ENCODE results near the gene TRIM28. TPM values are rescaled to one million over a fixed set of nuclear protein-coding genes. Genes with fewer than 3 reads are reported as not detected.
"Not testable (repeated sequence)": the region's sequence is repeated elsewhere in the genome, so short reads cannot be mapped to it uniquely, and the experiment has no call there.

Gene TRIM28
- total RNA-seq, 1 donor from 2014 or later: 454 TPM

DNA sequence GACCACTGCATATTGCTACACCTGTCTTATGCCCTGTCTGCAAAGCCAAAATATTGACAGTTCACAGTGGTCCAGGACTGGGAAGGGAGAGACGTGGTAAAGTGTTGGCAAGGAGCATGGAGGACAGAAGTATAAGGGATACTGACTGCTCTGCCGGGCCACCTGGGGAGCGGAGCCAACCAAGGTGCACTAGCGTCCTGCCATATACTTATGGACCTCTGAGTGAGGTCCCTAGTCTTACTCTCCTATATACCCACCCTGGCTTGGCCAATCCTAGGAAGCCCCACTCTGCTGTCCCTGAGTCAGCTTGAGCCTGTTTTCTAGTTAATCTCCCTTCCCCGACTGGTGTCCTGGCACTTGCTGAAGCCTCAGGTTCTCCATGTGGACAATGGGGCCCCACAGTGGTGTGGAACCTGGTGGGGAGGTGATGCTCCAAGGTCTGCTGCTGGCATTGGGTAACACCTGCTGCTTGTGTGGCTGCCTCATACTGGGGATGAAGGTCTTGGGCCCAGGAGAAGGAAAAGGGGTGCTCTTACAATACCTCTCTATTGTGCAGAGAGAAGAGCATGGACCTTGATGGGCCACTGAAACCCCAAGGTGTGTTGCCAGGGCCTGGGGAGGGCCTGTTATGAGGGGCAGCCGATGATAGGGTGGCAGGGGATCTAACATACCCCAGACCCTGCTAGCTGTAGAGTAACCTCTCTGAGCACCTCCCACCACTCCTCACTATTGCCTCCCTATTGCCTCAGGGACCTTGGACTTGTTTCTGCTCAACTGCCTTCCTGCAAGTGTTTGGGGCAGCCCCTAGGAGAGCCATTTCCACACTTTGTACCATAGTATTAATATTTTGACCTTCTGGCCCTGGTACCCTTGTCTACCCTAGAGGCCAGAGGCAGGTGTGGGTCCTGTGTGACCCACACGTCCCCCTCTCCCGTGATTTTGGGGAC is 6.7 kb upstream of the TRIM28 start:
- TF ChIP-seq, protein P1, sequence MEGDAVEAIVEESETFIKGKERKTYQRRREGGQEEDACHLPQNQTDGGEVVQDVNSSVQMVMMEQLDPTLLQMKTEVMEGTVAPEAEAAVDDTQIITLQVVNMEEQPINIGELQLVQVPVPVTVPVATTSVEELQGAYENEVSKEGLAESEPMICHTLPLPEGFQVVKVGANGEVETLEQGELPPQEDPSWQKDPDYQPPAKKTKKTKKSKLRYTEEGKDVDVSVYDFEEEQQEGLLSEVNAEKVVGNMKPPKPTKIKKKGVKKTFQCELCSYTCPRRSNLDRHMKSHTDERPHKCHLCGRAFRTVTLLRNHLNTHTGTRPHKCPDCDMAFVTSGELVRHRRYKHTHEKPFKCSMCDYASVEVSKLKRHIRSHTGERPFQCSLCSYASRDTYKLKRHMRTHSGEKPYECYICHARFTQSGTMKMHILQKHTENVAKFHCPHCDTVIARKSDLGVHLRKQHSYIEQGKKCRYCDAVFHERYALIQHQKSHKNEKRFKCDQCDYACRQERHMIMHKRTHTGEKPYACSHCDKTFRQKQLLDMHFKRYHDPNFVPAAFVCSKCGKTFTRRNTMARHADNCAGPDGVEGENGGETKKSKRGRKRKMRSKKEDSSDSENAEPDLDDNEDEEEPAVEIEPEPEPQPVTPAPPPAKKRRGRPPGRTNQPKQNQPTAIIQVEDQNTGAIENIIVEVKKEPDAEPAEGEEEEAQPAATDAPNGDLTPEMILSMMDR (conservative IDR thresholded peaks at IDR 0.05; ENCODE audit: low read depth, low read length): no peak
- H3K4me3 ChIP-seq (ENCODE audit: low read depth, low read length): no peak overlapping the region
- DNase-seq (ENCODE audit: low read depth): no peak

DNA sequence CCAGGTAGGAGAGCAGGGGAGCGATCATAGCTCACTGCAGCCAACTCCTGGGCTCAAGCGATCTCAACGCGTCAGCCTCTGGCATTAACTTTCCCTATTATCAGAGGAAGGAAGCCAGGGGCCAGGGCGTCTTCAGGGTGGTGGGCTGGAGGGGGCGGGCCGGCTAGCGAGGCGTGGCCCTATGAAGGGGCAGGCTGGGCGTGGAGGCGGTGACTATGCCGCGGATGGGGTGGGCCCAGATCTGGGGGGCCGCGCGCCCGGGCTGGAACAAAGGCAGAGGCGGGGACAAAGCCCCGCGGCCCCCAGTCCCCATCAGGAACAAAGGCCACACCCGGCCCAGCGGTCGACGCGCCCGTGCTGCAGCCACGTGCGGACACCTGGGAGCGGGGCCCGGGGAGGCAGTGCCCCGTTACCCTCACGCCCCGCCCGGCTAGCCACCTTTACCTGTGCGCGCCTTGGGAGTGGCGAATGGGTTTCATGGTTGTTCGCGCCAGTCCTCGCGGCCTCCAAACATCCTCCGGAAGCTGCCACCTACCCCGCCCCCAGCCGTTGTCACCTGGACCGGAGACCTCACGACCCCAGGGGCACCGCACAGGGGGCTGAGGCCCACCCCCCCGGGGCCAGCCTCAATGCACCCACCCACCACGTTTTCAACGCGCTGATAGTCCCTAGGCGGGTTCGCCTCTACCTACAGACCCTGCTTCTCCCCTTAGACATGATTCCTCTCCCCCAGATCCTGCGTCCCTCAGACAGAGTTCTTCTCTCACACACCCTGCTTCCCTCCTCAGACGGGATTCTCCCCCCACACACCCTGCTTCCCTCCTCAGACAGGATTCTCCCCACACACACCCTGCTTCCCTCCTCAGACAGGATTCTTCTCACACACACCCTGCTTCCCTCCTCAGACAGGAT is 5.4 kb upstream of the TRIM28 start:
- TF ChIP-seq, protein P1 (conservative IDR thresholded peaks at IDR 0.05; ENCODE audit: low read depth, low read length): no peak
- no peak for DNase-seq (ENCODE audit: low read depth)
- H3K4me3 ChIP-seq (ENCODE audit: low read depth, low read length): peak overlapping the region; percentile 40

DNA sequence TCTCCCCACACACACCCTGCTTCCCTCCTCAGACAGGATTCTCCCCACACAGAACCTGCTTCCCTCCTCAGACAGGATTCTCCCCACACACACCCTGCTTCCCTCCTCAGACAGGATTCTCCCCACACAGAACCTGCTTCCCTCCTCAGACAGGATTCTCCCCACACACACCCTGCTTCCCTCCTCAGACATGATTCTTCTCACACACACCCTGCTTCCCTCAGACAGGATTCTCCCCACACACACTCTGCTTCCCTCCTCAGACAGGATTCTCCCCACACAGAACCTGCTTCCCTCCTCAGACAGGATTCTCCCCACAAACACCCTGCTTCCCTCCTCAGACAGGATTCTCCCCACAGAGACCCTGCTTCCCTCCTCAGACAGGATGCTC is 4.7 kb upstream of the TRIM28 start:
- not testable (repeated sequence) for DNase-seq (ENCODE audit: low read depth); H3K4me3 ChIP-seq (ENCODE audit: low read depth, low read length)

DNA sequence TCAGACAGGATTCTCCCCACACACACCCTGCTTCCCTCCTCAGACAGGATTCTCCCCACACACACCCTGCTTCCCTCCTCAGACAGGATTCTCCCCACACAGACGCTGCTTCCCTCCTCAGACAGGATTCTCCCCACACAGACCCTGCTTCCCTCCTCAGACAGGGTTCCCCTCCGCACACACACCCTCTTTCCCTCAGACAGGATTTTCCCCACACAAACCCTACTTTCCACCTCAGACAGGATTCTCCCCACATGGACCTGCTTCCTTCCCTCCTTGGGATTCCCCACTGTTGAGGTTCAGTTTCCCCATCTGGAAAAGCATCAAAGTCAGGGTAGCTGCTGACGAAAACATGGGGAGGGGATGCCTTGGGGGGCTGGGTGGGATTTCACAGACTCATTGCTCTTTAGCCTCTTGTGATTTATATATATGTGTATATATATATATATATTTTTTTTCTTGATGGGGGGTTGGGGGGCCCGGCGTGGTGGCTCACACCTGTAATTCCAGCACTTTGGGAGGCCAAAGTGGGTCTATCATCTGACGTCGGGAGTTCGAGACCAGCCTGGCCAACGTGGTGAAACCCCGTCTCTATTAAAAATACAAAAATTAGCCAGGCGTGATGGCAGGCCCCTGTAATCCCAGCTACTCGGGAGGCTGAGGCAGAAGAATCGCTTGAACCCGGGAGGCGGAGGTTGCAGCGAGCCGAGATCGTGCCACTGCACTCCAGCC is 1.1 kb upstream of the TRIM28 start:
- H3K4me3 ChIP-seq (ENCODE audit: low read depth, low read length): peak overlapping the region; percentile 58
- not testable (repeated sequence) for DNase-seq (ENCODE audit: low read depth)

DNA sequence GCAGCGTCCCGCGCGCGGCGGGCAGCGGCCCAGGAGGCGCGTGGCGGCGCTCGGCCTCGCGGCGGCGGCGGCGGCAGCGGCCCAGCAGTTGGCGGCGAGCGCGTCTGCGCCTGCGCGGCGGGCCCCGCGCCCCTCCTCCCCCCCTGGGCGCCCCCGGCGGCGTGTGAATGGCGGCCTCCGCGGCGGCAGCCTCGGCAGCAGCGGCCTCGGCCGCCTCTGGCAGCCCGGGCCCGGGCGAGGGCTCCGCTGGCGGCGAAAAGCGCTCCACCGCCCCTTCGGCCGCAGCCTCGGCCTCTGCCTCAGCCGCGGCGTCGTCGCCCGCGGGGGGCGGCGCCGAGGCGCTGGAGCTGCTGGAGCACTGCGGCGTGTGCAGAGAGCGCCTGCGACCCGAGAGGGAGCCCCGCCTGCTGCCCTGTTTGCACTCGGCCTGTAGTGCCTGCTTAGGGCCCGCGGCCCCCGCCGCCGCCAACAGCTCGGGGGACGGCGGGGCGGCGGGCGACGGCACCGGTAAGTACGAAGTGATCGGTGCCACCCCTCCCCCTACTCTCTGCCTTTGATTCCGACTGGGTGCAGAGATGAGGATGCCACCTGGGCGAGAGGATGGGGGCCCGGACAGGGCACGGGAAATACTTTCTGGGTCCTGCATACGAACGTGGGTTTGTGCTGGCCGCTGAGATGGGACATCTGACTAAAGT is 874 bp downstream of the TRIM28 start:
- peak overlapping the region; percentile 70 for H3K4me3 ChIP-seq (ENCODE audit: low read depth, low read length)
- TF ChIP-seq, protein P1 (conservative IDR thresholded peaks at IDR 0.05; ENCODE audit: low read depth, low read length): no peak
- DNase-seq (ENCODE audit: low read depth): no peak

DNA sequence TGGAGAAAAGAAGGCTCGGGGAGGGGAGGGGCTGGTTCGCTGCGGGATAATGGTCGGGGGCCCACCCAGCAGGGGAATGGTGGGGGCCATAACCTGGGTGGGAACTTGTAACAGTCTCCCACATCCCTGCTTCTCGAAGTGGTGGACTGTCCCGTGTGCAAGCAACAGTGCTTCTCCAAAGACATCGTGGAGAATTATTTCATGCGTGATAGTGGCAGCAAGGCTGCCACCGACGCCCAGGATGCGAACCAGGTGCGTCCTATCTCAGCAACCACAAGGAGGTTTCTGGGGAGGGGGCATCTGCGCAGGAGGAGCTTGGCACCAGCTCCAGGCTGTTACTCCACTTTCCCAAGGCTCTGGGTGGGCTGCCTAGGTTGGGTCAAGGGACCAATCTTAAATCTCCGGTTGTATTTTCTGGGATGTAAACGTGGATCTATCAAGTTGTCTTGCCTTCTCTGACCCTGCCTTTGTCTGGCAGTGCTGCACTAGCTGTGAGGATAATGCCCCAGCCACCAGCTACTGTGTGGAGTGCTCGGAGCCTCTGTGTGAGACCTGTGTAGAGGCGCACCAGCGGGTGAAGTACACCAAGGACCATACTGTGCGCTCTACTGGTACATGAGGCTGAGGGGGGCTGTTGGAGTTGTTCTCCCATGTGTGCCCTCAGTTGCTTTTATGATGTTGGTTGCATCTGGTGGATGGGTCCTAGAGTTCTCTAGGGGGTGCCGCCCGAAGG is 1.6 kb downstream of the TRIM28 start:
- DNase-seq (ENCODE audit: low read depth): no peak
- TF ChIP-seq, protein P1 (conservative IDR thresholded peaks at IDR 0.05; ENCODE audit: low read depth, low read length): no peak

DNA sequence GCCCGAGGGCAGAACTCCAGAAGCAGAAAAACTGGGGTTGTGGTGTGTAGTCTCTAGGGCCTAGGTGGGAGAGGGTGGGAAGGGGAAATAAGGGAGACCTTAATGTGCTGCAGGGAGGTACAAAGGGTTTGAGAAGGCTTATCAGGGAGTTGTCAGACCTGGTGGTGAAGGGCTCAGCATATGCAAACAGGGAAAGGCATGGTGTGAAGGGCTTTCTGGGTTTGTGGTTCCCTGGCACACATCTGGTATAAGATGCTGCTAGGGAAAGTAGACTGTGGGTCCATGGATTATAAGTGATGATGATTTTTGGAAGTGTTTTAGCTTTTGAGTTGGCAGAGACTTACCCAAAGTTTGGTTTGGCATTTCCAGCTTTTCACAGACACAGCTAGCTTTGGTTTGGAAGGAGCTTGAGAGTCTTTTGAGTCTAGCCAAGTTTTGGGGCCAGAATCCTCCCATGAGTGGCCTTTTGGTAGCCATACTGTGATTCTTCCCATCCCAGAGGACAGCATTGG is 2.2 kb downstream of the TRIM28 start:
- TF ChIP-seq, protein P1 (conservative IDR thresholded peaks at IDR 0.05; ENCODE audit: low read depth, low read length): no peak
- peak overlapping the region; percentile 70 for H3K4me3 ChIP-seq (ENCODE audit: low read depth, low read length)
- DNase-seq (ENCODE audit: low read depth): no peak

More for the DNA sequence above, 1.6 kb downstream of the TRIM28 start:
- H3K4me3 ChIP-seq (ENCODE audit: low read depth, low read length): peak overlapping the region; percentile 70
